ENCODE data around the gene UNC5CL.
A peak's percentile ranks its signal among the peaks of the same experiment; 100 is the strongest.
"Not testable (repeated sequence)": the region's sequence is repeated elsewhere in the genome, so short reads cannot be mapped to it uniquely, and the experiment has no call there.

Gene UNC5CL

GRCh38 chr6:41038205-41038604, 816 bp downstream of the UNC5CL start:
- DNase-seq, result no peak

GRCh38 chr6:41037107-41037900, 1.7 kb downstream of the UNC5CL start:
- DNase-seq, result no peak

DNA sequence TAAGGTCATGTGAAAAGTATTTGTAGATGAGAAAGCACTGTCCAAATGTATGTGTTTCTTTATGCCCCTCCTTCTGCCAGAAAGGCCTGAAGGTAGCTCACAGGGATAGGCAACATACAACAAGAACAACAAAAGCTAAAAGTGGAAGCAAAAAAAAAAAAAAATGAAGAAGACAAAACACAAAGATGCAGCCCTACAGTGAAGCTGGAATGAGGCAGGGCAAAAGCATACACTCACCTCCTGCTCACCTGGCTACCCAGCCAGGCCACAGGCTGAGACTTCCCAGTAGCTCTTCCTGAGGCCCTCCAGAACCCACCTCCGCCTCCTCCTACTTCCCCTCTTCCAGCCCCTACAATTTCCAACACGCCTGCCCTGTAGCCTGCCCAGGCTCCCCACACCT, 2.4 kb downstream of the UNC5CL start:
- no peak for DNase-seq

DNA sequence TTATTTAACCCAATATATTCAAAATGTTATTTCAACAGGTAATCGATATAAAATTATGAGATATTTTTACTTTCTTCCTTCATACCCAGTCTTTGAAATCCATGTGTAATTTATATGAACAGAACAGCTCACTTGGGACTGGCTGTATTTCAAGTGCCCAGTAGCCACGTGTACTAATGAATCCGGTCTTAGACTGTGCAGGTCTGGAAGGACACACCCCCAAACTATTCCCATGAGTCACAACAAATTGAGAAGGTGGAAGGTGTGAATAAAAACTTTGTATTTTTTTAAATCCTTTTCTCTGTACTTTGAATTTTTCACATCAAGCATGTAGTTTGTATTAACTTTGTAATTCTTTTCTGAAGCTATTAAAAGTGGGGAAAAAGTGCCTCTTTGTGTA, 2.8 kb downstream of the UNC5CL start:
- DNase-seq, result no peak

DNA sequence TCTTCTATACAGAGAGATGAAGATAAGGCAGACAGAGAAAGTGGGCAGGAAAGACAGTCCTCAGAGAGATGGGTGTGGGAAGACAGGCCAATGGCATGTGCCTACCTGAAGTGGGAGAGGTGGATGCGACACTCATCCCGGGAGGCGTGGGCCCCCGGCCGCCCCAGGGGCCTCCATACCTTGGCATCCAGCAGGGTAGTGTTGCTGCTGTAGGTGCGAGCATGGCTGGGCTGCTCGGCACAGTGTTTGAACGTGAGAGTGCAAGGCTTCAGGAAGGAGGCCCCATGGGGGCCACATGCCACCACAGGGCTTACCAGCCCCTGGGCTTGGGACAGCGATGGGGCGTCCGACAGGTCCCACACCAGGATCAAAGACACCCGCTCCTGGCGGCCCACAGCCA, 5.2 kb downstream of the UNC5CL start:
- DNase-seq, result no peak

GRCh38 chr6:41032830-41033229, 6.2 kb downstream of the UNC5CL start:
- no peak for DNase-seq

- no peak for DNase-seq
These were observed 10.2 kb downstream of the UNC5CL start for GRCh38 chr6:41028561-41029412.

- peak; percentile 22 to 36 for DNase-seq
These were observed 11.0 kb downstream of the UNC5CL start for GRCh38 chr6:41027799-41028560.

- DNase-seq, result no peak
These were observed 11.8 kb downstream of the UNC5CL start for GRCh38 chr6:41027241-41027640.

DNA sequence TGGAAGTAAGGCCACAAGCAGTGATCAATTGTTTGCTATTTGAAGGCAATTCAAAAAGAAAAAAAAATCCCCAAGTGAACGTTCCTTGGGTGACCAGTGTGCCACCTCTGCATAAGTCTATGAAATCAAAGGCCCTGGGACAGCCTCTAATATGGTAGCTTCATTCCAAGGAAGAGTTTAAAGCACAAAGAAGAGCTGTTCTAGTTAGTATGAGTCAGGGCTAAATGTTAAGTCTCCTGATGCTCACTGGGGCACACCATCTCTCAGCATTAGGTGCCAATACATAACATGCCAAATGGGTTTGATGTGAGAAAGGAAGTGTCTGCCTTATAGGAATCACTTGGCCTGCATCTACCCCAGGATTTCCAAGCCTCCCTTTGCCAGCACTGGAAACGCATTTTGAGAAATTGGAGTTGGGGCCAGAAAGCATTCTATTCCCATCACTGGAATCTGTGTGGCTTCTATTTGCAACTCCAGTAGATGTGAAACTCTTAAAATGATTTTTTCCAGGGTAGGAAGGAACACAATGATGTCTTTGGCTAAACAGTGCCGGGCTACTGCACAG, 13.0 kb downstream of the UNC5CL start:
- DNase-seq, result no peak

- DNase-seq, result no peak
These were observed 15.9 kb downstream of the UNC5CL start for GRCh38 chr6:41023114-41023513.

DNA sequence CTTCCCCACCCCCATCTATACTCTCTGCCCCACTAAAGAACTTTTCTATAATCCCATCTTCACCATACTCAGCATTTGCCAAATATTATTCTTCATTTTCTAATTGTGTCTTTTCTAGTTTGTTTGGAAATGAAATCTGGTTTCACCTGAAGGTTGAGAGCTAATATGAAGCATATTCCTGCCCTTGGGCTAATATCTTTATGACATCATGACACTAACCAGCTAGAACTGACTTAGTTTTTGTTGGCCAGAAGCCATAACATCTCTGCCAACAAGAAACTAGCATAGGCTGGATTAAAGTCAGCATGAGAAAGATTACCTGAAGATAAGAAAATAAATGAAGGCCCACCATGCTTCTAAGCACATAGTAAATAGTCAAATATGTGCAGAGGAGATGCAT, 16.7 kb downstream of the UNC5CL start:
- no peak for DNase-seq

DNA sequence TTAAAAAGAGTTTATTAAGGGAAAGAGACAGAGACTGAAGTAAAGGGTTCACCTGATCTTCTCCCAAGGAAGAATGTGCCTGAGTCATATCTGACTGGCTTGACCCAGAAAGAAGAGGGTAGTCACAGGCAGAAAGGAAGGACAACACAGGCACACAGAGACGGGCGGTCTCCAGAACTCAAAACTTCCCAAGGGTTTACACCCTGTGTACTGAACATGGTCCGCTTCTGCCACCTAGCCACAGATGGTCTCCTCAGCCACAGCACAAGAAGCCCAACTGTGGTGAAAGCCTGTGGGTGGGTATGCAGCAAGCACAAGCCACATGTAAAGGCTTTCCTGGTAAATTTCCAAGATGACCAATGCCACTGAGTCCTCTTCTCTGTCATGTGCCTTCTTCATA, 17.2 kb downstream of the UNC5CL start:
- peak in 1 of 2 experiments; percentile 6 for DNase-seq

GRCh38 chr6:41017663-41018062, 21.4 kb downstream of the UNC5CL start:
- no peak for DNase-seq

GRCh38 chr6:41015860-41016259, 23.2 kb downstream of the UNC5CL start:
- DNase-seq, result not testable (repeated sequence)

DNA sequence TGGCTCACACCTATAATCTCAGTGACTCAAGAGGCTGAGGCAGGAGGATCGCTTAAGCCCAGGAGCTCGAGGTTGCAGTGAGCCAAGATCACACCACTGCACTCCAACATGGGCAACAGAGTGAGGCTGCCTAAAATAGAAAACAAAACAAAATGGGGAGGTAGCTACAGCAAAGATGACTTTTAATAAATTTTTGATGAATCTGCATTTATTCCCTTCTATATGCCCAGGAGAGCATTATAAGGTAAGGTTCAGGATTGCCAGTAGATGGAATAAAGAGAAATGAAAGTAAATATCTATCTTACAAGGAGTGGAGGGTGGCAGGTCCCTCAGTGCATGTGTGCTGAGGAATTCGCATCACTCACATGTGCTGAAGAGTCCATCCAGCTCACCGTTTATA, 24.2 kb downstream of the UNC5CL start:
- no peak for DNase-seq

DNA sequence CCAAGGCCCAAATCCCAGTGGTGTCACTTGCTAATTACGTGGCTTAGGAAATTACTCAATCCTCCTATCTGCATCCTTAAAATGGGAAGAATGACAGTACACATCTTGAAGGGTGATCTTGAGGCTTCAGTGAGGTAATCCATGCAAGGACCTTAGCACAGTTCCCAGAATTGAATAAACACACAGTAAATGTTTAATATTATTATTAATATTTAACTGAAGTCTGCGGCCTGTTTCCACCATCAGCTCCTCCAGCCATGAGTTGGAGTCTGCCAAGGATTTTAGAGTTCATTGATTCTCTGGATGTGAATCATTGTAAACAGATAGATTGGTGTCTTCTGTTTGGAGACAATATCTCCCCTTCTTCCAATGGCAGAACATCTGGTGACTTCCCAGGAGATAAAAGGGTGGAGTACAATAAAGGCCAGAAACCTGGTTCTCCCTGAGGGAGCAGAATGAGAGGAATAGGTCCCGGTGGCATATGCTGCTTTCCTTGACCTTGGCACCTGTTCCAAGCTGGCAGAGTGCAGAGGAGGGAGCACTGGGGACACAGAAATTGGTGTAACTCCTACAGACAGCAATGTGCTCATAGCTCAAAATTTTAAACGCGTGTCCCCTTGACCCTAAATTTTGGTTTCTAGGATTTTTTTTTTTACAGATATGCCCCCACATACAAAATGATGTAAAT, 25.4 kb downstream of the UNC5CL start:
- no peak for DNase-seq

DNA sequence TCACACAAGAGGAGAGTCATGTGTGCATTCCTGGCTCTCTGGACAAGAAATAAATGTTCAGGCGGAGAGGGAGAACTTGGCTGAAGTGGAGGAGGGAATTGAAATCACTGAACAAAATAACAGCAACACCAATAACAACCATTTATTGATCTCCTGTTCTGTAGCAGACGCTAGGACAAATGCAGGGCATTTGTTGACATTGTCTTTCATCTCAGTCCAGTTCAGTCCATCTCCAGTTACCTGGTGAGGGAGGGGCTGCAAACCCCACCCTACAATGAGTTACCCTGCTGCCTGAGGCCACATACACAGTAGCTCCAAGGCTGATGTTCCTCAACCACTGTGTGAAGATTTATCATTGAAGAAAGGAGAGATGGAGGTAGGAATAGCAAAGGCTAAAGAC, 27.3 kb downstream of the UNC5CL start:
- no peak for DNase-seq

DNA sequence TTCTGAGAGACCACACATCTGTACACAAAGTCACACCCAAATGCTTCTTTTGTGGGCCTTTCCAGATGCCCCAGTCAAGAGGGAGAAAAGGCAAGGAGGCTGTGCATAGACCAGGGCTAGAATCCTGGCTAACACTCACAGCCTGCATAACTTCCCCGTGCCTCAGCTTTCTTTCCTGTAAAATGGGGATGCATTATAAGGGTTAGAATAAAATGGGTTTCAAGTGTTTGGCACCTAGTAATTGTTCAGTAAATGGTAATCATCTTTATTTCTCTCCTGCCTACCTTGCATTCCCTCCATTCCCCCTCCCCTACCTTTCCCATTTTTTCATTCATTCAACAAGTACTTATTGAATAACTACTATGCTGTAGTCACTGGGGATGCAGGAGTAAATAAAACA, 29.4 kb downstream of the UNC5CL start:
- no peak for DNase-seq

GRCh38 chr6:41008011-41008410, 31.0 kb downstream of the UNC5CL start:
- no peak for DNase-seq

DNA sequence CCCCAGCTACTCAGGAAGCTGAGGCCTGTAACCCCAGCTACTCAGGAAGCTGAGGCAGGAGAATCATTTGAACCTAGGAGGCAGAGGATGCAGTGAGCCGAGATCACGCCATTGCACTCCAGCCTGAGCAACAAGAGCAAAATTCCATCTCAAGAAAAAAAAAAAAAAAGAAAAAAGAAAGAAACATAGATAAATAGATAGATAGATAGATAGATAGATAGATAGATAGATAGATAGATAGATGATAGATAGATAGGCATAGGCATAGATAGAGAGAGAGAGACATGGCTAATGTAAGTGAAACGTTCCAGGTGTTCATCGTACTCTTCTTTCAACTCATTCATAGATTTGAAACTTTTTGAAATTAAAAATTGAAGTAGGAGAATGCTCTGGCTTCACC, 32.0 kb downstream of the UNC5CL start:
- not testable (repeated sequence) for DNase-seq

GRCh38 chr6:41006217-41006616, 32.8 kb downstream of the UNC5CL start:
- peak in 1 of 2 experiments; percentile 21 for DNase-seq
